ENCODE data around the gene SIRPA. TPM values are rescaled to one million over a fixed set of nuclear protein-coding genes. Genes with fewer than 3 reads are reported as not detected.

Gene SIRPA
- total RNA-seq, 1 donor from 2014 or later = 8.9 TPM

GRCh38 chr20:1855690-1856089, 39.5 kb upstream of the SIRPA start:
- H3K27ac ChIP-seq (ENCODE audit: low read depth, low read length) = no peak overlapping the region
- no peaks in the 10 kb centered on the region for H3K9me3 ChIP-seq (ENCODE audit: control insufficient read depth in 3 of 3, low read length in 3 of 3)
- H3K27me3 ChIP-seq (ENCODE audit: control insufficient read depth in 3 of 3, insufficient read depth in 3 of 3, low read length in 3 of 3) = peaks cover 0 to 2% (median 0%) of the 10 kb centered on the region in 3 donors
- H3K4me1 ChIP-seq (ENCODE audit: control insufficient read depth in 3 of 3, insufficient read depth in 3 of 3, low read length in 3 of 3) = peaks cover 0 to 9% (median 4%) of the 10 kb centered on the region in 3 donors
- H3K9ac ChIP-seq (ENCODE audit: low read depth in 1 of 3, low read length in 3 of 3) = no peak overlapping the region
- H3K4me3 ChIP-seq (ENCODE audit: low read length in 3 of 3) = no peak overlapping the region
- H3K36me3 ChIP-seq (ENCODE audit: control insufficient read depth in 3 of 3, insufficient read depth in 3 of 3, low read length in 3 of 3) = no peaks in the 10 kb centered on the region

- Histone ChIP-seq H3K9ac (ENCODE audit: low read depth in 1 of 3, low read length in 3 of 3) (no peak overlapping the region), H3K4me3 (ENCODE audit: low read length in 3 of 3) (no peak overlapping the region), H3K9me3 (ENCODE audit: control insufficient read depth in 3 of 3, low read length in 3 of 3) (no peaks in the 10 kb centered on the region), H3K27me3 (ENCODE audit: control insufficient read depth in 3 of 3, insufficient read depth in 3 of 3, low read length in 3 of 3) (peaks cover 0 to 2% (median 0%) of the 10 kb centered on the region in 3 donors), H3K27ac (ENCODE audit: low read depth, low read length) (no peak overlapping the region), H3K4me1 (ENCODE audit: control insufficient read depth in 3 of 3, insufficient read depth in 3 of 3, low read length in 3 of 3) (peaks cover 0 to 9% (median 4%) of the 10 kb centered on the region in 3 donors), H3K36me3 (ENCODE audit: control insufficient read depth in 3 of 3, insufficient read depth in 3 of 3, low read length in 3 of 3) (no peaks in the 10 kb centered on the region)
Observed at GRCh38 chr20:1856424-1856823, 38.8 kb upstream of the SIRPA start.

GRCh38 chr20:1857466-1857865, 37.7 kb upstream of the SIRPA start:
- no peaks in the 10 kb centered on the region for H3K9me3 ChIP-seq (ENCODE audit: control insufficient read depth in 3 of 3, low read length in 3 of 3)
- no peak overlapping the region for H3K9ac ChIP-seq (ENCODE audit: low read depth in 1 of 3, low read length in 3 of 3)
- peaks cover 0 to 13% (median 4%) of the 10 kb centered on the region in 3 donors for H3K4me1 ChIP-seq (ENCODE audit: control insufficient read depth in 3 of 3, insufficient read depth in 3 of 3, low read length in 3 of 3)
- H3K36me3 ChIP-seq (ENCODE audit: control insufficient read depth in 3 of 3, insufficient read depth in 3 of 3, low read length in 3 of 3) = no peaks in the 10 kb centered on the region
- no peak overlapping the region for H3K4me3 ChIP-seq (ENCODE audit: low read length in 3 of 3)
- H3K27me3 ChIP-seq (ENCODE audit: control insufficient read depth in 3 of 3, insufficient read depth in 3 of 3, low read length in 3 of 3) = peaks cover 0 to 2% (median 0%) of the 10 kb centered on the region in 3 donors
- no peak overlapping the region for H3K27ac ChIP-seq (ENCODE audit: low read depth, low read length)

GRCh38 chr20:1858871-1859270, 36.3 kb upstream of the SIRPA start:
- H3K4me1 ChIP-seq (ENCODE audit: control insufficient read depth in 3 of 3, insufficient read depth in 3 of 3, low read length in 3 of 3) = peaks cover 0 to 13% (median 4%) of the 10 kb centered on the region in 3 donors
- H3K27ac ChIP-seq (ENCODE audit: low read depth, low read length) = no peak overlapping the region
- H3K9me3 ChIP-seq (ENCODE audit: control insufficient read depth in 3 of 3, low read length in 3 of 3) = no peaks in the 10 kb centered on the region
- H3K4me3 ChIP-seq (ENCODE audit: low read length in 3 of 3) = no peak overlapping the region
- no peaks in the 10 kb centered on the region for H3K36me3 ChIP-seq (ENCODE audit: control insufficient read depth in 3 of 3, insufficient read depth in 3 of 3, low read length in 3 of 3)
- H3K9ac ChIP-seq (ENCODE audit: low read depth in 1 of 3, low read length in 3 of 3) = no peak overlapping the region
- H3K27me3 ChIP-seq (ENCODE audit: control insufficient read depth in 3 of 3, insufficient read depth in 3 of 3, low read length in 3 of 3) = peaks cover 0 to 2% (median 0%) of the 10 kb centered on the region in 3 donors

- Histone ChIP-seq H3K9ac (ENCODE audit: low read depth in 1 of 3, low read length in 3 of 3) (no peak overlapping the region), H3K4me3 (ENCODE audit: low read length in 3 of 3) (no peak overlapping the region), H3K36me3 (ENCODE audit: control insufficient read depth in 3 of 3, insufficient read depth in 3 of 3, low read length in 3 of 3) (no peaks in the 10 kb centered on the region), H3K27ac (ENCODE audit: low read depth, low read length) (no peak overlapping the region), H3K27me3 (ENCODE audit: control insufficient read depth in 3 of 3, insufficient read depth in 3 of 3, low read length in 3 of 3) (peaks cover 0 to 3% (median 2%) of the 10 kb centered on the region in 3 donors), H3K4me1 (ENCODE audit: control insufficient read depth in 3 of 3, insufficient read depth in 3 of 3, low read length in 3 of 3) (peaks cover 0 to 13% (median 4%) of the 10 kb centered on the region in 3 donors), H3K9me3 (ENCODE audit: control insufficient read depth in 3 of 3, low read length in 3 of 3) (no peaks in the 10 kb centered on the region)
Observed at GRCh38 chr20:1860446-1860845, 34.8 kb upstream of the SIRPA start.

- Histone ChIP-seq H3K4me1 (ENCODE audit: control insufficient read depth in 3 of 3, insufficient read depth in 3 of 3, low read length in 3 of 3) (peaks cover 0 to 13% (median 4%) of the 10 kb centered on the region in 3 donors), H3K27me3 (ENCODE audit: control insufficient read depth in 3 of 3, insufficient read depth in 3 of 3, low read length in 3 of 3) (peaks cover 0 to 3% (median 0%) of the 10 kb centered on the region in 3 donors), H3K4me3 (ENCODE audit: low read length in 3 of 3) (no peak overlapping the region), H3K9me3 (ENCODE audit: control insufficient read depth in 3 of 3, low read length in 3 of 3) (no peaks in the 10 kb centered on the region), H3K36me3 (ENCODE audit: control insufficient read depth in 3 of 3, insufficient read depth in 3 of 3, low read length in 3 of 3) (no peaks in the 10 kb centered on the region), H3K27ac (ENCODE audit: low read depth, low read length) (no peak overlapping the region), H3K9ac (ENCODE audit: low read depth in 1 of 3, low read length in 3 of 3) (no peak overlapping the region)
Observed at GRCh38 chr20:1861347-1861976, 33.7 kb upstream of the SIRPA start.

GRCh38 chr20:1861996-1862662, 33.1 kb upstream of the SIRPA start:
- Histone ChIP-seq H3K27me3 (ENCODE audit: control insufficient read depth in 3 of 3, insufficient read depth in 3 of 3, low read length in 3 of 3) (peaks cover 0 to 3% (median 0%) of the 10 kb centered on the region in 3 donors), H3K36me3 (ENCODE audit: control insufficient read depth in 3 of 3, insufficient read depth in 3 of 3, low read length in 3 of 3) (no peaks in the 10 kb centered on the region), H3K9ac (ENCODE audit: low read depth in 1 of 3, low read length in 3 of 3) (no peak overlapping the region), H3K27ac (ENCODE audit: low read depth, low read length) (no peak overlapping the region), H3K4me1 (ENCODE audit: control insufficient read depth in 3 of 3, insufficient read depth in 3 of 3, low read length in 3 of 3) (peaks cover 0 to 12% (median 3%) of the 10 kb centered on the region in 3 donors), H3K9me3 (ENCODE audit: control insufficient read depth in 3 of 3, low read length in 3 of 3) (no peaks in the 10 kb centered on the region), H3K4me3 (ENCODE audit: low read length in 3 of 3) (no peak overlapping the region)

- H3K9ac ChIP-seq (ENCODE audit: low read depth in 1 of 3, low read length in 3 of 3) = no peak overlapping the region
- H3K4me1 ChIP-seq (ENCODE audit: control insufficient read depth in 3 of 3, insufficient read depth in 3 of 3, low read length in 3 of 3) = peaks cover 0 to 7% (median 2%) of the 10 kb centered on the region in 3 donors
- no peaks in the 10 kb centered on the region for H3K9me3 ChIP-seq (ENCODE audit: control insufficient read depth in 3 of 3, low read length in 3 of 3)
- no peak overlapping the region for H3K27ac ChIP-seq (ENCODE audit: low read depth, low read length)
- H3K27me3 ChIP-seq (ENCODE audit: control insufficient read depth in 3 of 3, insufficient read depth in 3 of 3, low read length in 3 of 3) = peaks cover 0 to 3% (median 0%) of the 10 kb centered on the region in 3 donors
- no peak overlapping the region for H3K4me3 ChIP-seq (ENCODE audit: low read length in 3 of 3)
- no peaks in the 10 kb centered on the region for H3K36me3 ChIP-seq (ENCODE audit: control insufficient read depth in 3 of 3, insufficient read depth in 3 of 3, low read length in 3 of 3)
Observed at GRCh38 chr20:1862663-1863053, 32.5 kb upstream of the SIRPA start.

- Histone ChIP-seq H3K36me3 (ENCODE audit: control insufficient read depth in 3 of 3, insufficient read depth in 3 of 3, low read length in 3 of 3) (no peaks in the 10 kb centered on the region), H3K9ac (ENCODE audit: low read depth in 1 of 3, low read length in 3 of 3) (no peak overlapping the region), H3K9me3 (ENCODE audit: control insufficient read depth in 3 of 3, low read length in 3 of 3) (no peaks in the 10 kb centered on the region), H3K4me1 (ENCODE audit: control insufficient read depth in 3 of 3, insufficient read depth in 3 of 3, low read length in 3 of 3) (peaks cover 0 to 5% (median 2%) of the 10 kb centered on the region in 3 donors), H3K4me3 (ENCODE audit: low read length in 3 of 3) (no peak overlapping the region), H3K27ac (ENCODE audit: low read depth, low read length) (no peak overlapping the region), H3K27me3 (ENCODE audit: control insufficient read depth in 3 of 3, insufficient read depth in 3 of 3, low read length in 3 of 3) (peaks cover 0 to 3% (median 0%) of the 10 kb centered on the region in 3 donors)
Observed at GRCh38 chr20:1863296-1863695, 31.9 kb upstream of the SIRPA start.

- H3K9me3 ChIP-seq (ENCODE audit: control insufficient read depth in 3 of 3, low read length in 3 of 3) = no peaks in the 10 kb centered on the region
- no peak overlapping the region for H3K9ac ChIP-seq (ENCODE audit: low read depth in 1 of 3, low read length in 3 of 3)
- peaks cover 0 to 7% (median 2%) of the 10 kb centered on the region in 3 donors for H3K27me3 ChIP-seq (ENCODE audit: control insufficient read depth in 3 of 3, insufficient read depth in 3 of 3, low read length in 3 of 3)
- H3K36me3 ChIP-seq (ENCODE audit: control insufficient read depth in 3 of 3, insufficient read depth in 3 of 3, low read length in 3 of 3) = no peaks in the 10 kb centered on the region
- no peak overlapping the region for H3K4me3 ChIP-seq (ENCODE audit: low read length in 3 of 3)
- H3K27ac ChIP-seq (ENCODE audit: low read depth, low read length) = no peak overlapping the region
- H3K4me1 ChIP-seq (ENCODE audit: control insufficient read depth in 3 of 3, insufficient read depth in 3 of 3, low read length in 3 of 3) = peaks cover 2 to 5% (median 2%) of the 10 kb centered on the region in 3 donors
Observed at GRCh38 chr20:1866834-1867233, 28.4 kb upstream of the SIRPA start.
